ENCODE measurements around the gene CHP1.
"Not testable (repeated sequence)": the region's sequence is repeated elsewhere in the genome, so short reads cannot be mapped to it uniquely, and the experiment has no call there.

Gene CHP1

GRCh38 chr15:41230650-41231421 lies at the start of gene CHP1, which contains the start of gene EXD1:
Gene CHP1 (plus strand): TSS chr15:41231268. CDS start chr15:41231383, 115 bp downstream.
Gene EXD1 (minus strand): TSS chr15:41230757. CDS start chr15:41226575, 4,182 bp downstream.
- peak; percentile 62 for DNase-seq

GRCh38 chr15:41182266-41182665 lies 48.8 kb upstream of the CHP1 start:
- no peak for DNase-seq

GRCh38 chr15:41183581-41183980 lies 47.5 kb upstream of the CHP1 start:
- DNase-seq, result no peak

GRCh38 chr15:41194444-41194843 lies 36.6 kb upstream of the CHP1 start:
- DNase-seq, result no peak

DNA sequence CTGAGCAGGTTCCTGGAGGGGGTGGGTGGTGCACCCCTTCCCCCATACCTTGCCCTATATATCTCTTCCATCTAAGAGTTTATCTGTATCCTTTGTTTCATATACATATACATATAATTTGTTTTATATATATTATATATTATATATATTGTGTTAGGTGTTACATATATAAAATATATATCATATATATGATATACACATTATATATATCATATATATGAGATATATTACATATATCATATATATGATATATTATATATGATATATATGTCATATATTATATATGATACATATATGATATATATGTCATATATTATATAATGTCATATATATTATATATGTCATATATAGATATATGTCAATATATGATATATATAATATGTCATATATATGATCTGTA lies 31.6 kb upstream of the CHP1 start:
- no peak for DNase-seq

DNA sequence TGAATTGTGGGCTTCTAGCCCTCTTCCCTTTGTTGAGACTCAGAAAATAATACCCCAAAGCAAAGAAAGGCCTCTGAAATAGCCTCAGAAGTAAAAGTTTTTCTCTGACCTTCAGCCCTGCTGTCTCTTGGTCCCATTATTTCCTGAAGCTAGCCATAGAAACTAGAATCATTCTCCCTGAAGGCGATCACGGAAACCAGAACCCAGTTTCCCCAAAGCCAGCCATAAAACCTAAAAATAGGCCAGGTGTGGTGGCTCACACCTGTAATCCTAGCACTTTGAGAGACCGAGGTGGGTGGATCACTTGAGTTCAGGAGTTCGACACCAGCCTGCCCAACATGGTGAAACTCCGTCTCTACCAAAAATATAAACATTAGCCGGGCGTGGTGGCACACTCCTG lies 27.7 kb upstream of the CHP1 start:
- DNase-seq, result no peak

DNA sequence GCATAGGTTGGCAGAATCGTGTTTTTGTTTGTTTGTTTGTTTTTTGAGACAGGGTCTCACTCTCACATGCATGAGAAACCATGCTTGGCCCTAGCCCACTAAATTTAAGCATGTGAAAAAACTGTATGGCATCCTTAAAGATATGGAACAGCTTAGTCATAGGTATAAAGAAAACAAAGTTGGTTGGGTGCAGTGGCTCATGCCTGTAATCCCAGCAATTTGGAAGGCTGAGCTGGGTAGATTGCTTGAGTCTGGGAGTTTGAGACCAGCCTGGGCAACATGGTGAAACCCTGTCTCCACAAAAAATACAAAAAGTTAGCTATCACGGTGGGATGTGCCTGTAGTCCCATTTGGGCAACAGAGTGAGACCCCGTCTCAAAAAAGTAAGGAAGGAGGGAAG lies 25.8 kb upstream of the CHP1 start:
- no peak for DNase-seq

DNA sequence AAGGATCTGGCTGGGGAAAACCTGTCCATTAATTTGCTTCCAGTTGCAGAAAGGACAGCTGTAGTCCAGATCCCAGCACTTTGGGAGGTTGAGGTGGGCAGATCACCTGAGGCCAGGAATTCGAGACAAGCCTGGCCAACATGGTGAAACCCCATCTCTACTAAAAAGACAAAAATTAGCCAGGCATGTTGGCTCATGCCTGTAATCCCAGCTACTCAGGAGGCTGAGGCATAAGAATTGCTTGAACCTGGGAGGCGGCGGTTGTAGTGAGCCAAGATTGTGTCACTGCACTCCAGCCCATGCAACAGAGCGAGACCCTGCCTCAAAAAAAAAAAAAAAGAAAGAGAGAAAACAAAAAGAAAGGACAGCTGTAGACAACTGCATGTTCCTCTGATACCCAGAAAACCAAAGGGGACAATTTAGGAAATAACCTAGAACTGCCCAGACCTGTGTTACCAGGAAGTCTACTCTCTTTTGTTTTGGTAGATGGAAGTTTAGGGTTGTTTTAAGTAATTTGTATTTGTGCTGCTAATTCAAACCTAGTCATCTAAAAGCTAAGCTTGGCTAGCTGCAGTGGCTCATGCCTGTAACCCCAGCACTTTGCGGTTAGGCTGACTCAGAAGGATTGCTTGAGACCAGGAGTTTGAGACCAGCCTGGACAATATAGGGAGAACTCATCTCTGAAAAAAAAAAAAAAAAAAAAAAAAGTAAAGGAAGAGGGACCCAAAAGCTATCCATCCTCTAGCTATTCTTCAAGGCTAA lies 23.2 kb upstream of the CHP1 start:
- no peak for DNase-seq

- no peak for DNase-seq
Observed at GRCh38 chr15:41215708-41216107, 15.4 kb upstream of the CHP1 start.

GRCh38 chr15:41218851-41219250 lies 12.2 kb upstream of the CHP1 start:
- no peak for DNase-seq

DNA sequence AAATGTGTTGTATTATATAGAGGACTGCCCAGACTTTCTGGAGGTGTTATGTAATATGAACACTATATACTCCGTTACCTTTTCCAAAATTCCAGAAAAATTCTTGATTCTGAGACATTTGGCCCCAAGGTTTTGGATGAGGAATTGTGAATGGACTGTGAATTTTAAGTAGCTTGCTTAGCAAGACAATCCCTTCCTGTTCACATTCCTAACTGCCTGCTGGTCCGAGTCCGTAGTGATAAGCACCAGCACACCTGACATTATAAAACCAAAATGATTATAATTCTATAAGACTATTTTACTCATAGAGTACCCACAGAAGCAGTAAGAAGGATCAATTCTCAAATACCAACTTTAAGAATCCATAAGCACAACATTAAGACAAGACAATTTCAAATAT lies 11.7 kb upstream of the CHP1 start:
- no peak for DNase-seq

DNA sequence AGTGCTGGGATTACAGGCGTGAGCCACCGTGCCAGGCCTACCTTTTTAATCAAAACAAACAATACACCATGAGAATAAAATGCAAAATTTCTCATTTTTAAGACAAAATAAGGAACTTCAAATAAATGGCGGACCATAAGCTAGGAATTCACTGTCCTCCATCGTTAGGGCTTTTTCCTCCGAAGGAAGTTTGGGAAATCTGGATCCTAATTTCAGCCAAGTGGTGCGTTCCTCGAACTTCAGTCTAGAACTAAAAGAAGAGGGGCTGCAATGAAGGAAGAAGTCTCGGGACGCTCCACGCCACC lies 771 bp upstream of the CHP1 start:
- no peak for DNase-seq

GRCh38 chr15:41231422-41232226 lies 556 bp downstream of the CHP1 start:
- DNase-seq, result no peak

DNA sequence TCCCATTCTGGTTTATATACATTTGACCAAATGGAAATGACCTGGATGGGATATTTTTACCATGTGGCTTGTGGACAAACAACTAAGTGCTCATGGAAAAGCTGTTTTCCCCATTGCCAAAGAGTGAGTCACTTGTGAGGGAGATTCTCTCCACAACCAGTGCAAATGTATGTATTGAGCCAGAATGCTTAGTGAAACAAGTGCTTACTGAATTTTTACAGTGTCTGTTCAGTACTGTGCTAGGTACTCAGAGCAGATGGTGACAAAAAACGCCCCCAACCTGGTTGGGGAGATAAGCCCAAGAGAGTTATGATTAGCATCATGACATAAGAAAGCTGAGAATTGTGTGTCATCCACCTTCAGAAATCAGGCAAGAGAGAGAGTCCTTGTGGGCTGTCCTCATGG lies 2.3 kb downstream of the CHP1 start:
- no peak for DNase-seq

DNA sequence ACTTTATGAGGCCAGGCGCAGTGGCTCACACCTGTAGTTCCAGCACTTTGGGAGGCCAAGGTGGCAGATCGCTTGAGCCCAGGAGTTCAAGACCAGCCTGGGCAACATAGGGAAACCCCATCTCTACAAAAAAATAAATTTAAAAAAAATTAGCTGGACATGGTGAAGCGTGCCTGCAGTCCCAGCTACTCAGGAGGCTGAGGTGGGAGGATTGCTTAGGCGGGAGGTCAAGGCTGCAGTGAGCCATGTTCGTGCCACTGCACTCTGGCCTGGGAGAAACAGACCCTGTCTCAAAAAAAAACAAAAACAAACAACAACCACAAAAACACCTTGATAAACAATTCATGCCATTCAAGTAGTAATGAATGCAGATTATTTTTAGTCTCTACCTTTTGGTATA lies 4.2 kb downstream of the CHP1 start:
- DNase-seq, result not testable (repeated sequence)

DNA sequence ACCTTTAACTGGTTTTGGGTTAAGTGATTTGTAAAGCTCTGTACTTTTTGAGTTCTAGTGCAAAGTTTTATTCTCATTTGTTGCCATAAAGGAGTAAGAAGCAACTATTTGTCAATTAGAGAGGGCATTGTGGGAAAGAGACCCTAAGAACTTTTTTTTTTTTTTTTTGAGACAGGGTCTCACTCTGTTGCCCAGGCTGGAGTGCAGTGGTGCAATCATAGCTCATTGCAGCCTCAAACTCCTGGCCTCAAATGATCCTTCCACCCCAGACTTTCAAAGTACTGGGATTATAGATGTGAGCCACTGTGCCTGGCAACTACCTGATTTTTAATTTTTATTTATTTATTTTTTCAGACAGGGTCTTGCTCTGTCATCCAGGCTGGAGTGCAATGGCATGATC lies 4.9 kb downstream of the CHP1 start:
- DNase-seq, result no peak

DNA sequence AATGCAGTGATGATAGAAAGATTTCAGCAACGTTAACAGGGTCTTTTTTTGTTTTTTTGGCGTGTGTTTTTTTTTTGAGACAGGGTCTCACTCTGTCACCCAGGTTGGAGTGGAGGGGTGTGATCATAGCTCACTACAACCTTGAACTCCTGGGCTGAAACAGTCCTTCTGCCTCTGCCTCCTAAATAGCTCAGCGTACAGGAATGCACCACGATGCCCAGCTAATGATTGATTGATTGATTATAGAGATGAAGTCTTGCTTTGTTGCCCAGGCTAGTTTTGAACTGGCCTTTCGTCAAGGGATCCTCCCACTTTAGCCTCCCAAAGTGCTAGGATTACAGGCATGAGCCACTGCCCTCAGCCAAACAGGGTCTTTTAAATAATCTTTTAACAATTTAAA lies 7.0 kb downstream of the CHP1 start:
- no peak for DNase-seq

DNA sequence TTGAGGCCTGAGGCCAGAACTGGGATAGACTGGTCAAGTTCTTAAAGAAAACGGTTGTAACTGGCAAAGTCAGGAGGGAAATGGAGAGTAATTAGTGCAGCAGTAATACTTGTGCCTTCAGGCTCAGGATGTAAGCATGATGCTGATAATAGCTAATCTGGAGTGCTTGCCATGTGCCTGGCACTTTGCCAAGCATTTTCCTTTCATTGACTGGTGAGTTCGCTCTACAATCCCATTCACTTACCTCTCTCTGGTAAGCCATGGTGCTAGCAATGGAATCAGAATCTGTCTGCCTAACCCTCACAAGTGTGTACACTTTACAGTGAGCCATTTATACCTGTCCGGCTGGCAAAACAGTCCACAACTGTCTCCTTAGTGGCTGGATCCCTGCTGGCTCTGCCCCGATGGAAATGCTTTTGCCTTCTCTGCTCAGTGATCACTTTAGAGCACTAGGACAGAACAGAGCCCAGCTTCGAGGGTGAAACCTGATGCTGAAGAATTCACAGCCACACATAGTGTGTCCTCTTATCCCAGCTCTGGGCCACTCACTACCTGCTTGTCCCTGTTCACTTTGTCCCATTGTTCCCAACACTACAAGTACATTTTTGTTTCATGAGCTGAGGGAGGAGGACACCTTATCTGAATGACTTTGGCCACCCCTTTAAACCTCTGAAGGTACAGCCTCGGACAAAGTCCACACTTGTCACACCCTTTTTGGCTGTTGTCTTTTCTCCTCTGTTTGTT lies 10.3 kb downstream of the CHP1 start:
- DNase-seq, result no peak

DNA sequence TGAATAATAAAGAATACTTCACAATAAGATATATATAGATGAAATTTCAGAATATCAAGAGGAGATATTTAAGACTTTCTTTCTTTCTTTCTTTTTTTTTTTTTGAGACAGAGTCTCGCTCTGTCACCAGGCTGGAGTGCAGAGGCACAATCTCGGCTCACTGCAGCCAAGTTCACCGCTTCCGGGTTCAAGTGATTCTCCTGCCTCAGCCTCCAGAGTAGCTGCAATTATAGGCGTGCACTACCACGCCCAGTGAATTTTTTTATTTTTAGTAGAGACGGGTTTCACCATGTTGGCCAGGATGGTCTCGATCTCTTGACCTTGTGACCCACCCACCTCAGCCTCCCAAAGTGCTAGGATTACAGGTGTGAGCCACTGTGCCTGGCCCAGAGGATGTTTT lies 19.7 kb downstream of the CHP1 start:
- not testable (repeated sequence) for DNase-seq

- no peak for DNase-seq
Observed at GRCh38 chr15:41251411-41251810, 20.3 kb downstream of the CHP1 start.

- DNase-seq, result no peak
Observed at GRCh38 chr15:41254560-41254959, 23.5 kb downstream of the CHP1 start.

- DNase-seq, result no peak
Observed at GRCh38 chr15:41256103-41256502, 25.0 kb downstream of the CHP1 start.

DNA sequence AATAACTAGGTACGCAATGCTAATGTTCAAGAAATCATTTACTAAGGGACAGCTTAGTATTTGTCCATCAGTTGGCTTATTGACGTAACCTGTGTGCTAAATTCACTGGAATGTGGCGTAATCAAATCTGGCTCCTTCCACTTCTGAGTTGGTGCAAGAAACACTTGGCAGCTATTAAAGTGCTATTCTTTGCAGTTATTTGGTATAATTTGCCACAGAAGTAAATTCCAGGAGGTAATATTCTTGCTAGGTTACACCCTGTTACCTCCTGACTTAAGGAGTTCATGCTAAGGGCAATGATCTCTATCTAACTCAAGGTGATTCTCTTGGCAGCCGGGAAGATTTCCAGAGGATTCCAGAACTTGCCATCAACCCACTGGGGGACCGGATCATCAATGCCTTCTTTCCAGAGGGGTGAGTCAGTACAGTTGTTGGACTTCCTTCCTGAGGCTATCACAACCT lies 25.5 kb downstream of the CHP1 start:
- DNase-seq, result no peak

Data from NCI-H2107 (cell line).